ENCODE results near the gene TMC7. TPM values are rescaled to one million over a fixed set of nuclear protein-coding genes. Genes with fewer than 3 reads are reported as not detected.

Gene TMC7
- total and polyA plus RNA-seq, 9 of the 15 experiments (the other 6 are each of a cell fraction or from before 2014, with no cell fraction given) = 0.08 to 2.0 (median 1.5) TPM

DNA sequence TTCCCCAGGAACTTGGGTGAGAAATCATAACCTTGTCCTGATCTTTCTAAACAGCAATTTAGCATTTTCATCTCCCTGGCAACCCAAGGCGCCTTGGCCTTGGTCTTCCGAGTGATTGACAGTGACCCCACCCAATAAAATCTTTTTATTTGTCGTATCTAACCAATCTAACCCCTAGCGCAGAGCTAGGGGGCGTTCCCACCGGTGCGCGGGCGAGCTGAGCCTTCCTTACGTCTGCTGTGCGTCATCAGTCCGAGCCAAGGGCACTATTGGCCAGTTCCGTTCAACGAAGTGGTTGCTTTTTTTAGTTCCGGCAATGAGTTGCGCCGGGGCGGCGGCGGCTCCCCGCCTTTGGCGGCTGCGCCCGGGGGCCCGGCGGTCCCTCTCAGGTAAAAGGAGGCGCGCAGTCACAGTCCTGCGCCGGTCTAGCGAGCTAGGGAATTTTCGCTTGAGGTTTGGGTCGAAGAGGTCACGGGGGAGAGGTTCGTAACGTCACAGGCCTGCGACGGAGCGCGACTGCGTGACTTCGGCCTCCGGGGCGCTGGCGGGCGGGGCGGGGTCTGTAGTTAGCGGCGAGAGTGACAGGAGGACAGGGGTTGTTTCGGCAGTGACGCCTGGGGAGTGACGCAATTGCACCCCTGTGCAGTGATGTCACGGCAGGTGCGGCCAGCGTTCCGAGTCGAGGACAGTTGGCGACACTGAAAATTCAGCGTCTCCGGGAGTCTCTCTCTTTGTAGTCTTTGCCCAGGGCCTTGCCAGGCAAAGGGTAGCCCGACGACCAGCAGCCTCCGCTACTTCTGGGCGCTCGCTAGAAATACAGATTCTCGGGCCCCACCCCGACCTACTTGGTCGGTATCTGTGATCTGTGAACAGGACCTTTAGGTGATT, 83.9 kb downstream of the TMC7 start, which contains the start of gene COQ7 (continued):
- TF ChIP-seq DPF2 (IDR thresholded peaks at IDR 0.05) (0 out of 2 replicates have a peak, but pooled peaks have one; percentile 34), ZNF23 (CRISPR knock-in tag; IDR thresholded peaks at IDR 0.05) (no peak), ZFX (CRISPR knock-in tag; IDR thresholded peaks at IDR 0.05) (peak; percentile 64; the same call in 1 of the 2 replicates), FOXK1 (CRISPR knock-in tag; IDR thresholded peaks at IDR 0.05; ENCODE audit: borderline replicate concordance) (peak; percentile 76; the same call in 1 of the 2 replicates), CSDE1 (IDR thresholded peaks at IDR 0.05) (peak in 1 of 2 experiments; percentile 82; a peak in 2 of 4 replicates), CTBP1 (IDR thresholded peaks at IDR 0.05; ENCODE audit: borderline replicate concordance) (peak; percentile 94), ZSCAN29 (IDR thresholded peaks at IDR 0.05) (no peak), SRSF3 (IDR thresholded peaks at IDR 0.05; ENCODE audit: insufficient read depth, low read length) (no peak), ELF4 (CRISPR knock-in tag; IDR thresholded peaks at IDR 0.05) (no peak), CEBPB (tag; IDR thresholded peaks at IDR 0.05) (peak; percentile 97), ZNF41 (CRISPR knock-in tag; conservative IDR thresholded peaks at IDR 0.05) (peak; percentile 57; the same call in 1 of the 2 replicates), NEUROD1 (IDR thresholded peaks at IDR 0.05; ENCODE audit: borderline replicate concordance, low read depth, low read length, partially characterized antibody) (peak; percentile 68), ATF4 (CRISPR knock-in tag; IDR thresholded peaks at IDR 0.05) (peak; percentile 52; the same call in 1 of the 2 replicates), NFE2L1 (tag; IDR thresholded peaks at IDR 0.05; ENCODE audit: borderline replicate concordance, low read depth) (0 out of 2 replicates have a peak, but pooled peaks have one; percentile 3), ZNF124 (CRISPR knock-in tag; IDR thresholded peaks at IDR 0.05) (no peak), MBD2 (IDR thresholded peaks at IDR 0.05; ENCODE audit: borderline replicate concordance, low read depth) (peak; percentile 92), ZNF655 (CRISPR knock-in tag; IDR thresholded peaks at IDR 0.05) (no peak), SPI1 (IDR thresholded peaks at IDR 0.05; ENCODE audit: borderline replicate concordance, low read depth, low read length) (peak; percentile 61; the same call in 1 of the 2 replicates), FOS (IDR thresholded peaks at IDR 0.05; ENCODE audit: extremely low read depth, insufficient read length) (peak; percentile 96), L3MBTL2 (IDR thresholded peaks at IDR 0.05) (peak; percentile 74), XRCC5 (IDR thresholded peaks at IDR 0.05; ENCODE audit: low read depth, low read length) (0 out of 2 replicates have a peak, but pooled peaks have one; percentile 15), RFX7 (CRISPR knock-in tag; IDR thresholded peaks at IDR 0.05) (no peak), KDM4B (IDR thresholded peaks at IDR 0.05; ENCODE audit: borderline replicate concordance in 2 of 2, low read depth in 1 of 2) (no peak)
- TF ChIP-seq, protein P1, sequence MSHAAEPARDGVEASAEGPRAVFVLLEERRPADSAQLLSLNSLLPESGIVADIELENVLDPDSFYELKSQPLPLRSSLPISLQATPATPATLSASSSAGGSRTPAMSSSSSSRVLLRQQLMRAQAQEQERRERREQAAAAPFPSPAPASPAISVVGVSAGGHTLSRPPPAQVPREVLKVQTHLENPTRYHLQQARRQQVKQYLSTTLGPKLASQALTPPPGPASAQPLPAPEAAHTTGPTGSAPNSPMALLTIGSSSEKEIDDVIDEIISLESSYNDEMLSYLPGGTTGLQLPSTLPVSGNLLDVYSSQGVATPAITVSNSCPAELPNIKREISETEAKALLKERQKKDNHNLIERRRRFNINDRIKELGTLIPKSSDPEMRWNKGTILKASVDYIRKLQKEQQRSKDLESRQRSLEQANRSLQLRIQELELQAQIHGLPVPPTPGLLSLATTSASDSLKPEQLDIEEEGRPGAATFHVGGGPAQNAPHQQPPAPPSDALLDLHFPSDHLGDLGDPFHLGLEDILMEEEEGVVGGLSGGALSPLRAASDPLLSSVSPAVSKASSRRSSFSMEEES (CRISPR knock-in tag; IDR thresholded peaks at IDR 0.05) = no peak
- TF ChIP-seq, protein P2, sequence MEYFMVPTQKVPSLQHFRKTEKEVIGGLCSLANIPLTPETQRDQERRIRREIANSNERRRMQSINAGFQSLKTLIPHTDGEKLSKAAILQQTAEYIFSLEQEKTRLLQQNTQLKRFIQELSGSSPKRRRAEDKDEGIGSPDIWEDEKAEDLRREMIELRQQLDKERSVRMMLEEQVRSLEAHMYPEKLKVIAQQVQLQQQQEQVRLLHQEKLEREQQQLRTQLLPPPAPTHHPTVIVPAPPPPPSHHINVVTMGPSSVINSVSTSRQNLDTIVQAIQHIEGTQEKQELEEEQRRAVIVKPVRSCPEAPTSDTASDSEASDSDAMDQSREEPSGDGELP (CRISPR knock-in tag; IDR thresholded peaks at IDR 0.05; ENCODE audit: borderline replicate concordance) = peak; percentile 81

Measured in K562 (cell line).